ENCODE data around the gene UPF2. TPM values are rescaled to one million over a fixed set of nuclear protein-coding genes. Genes with fewer than 3 reads are reported as not detected.

Gene UPF2
- total RNA-seq, 6 experiments from 2014 or later = 18.3 to 24.1 (median 22.0) TPM

GRCh38 chr10:12036073-12036655 is 6.4 kb downstream of the UPF2 start:
- peaks cover 11% of the 10 kb centered on the region for H3K4me1 Mint-ChIP-seq (ENCODE audit: low read depth)

DNA sequence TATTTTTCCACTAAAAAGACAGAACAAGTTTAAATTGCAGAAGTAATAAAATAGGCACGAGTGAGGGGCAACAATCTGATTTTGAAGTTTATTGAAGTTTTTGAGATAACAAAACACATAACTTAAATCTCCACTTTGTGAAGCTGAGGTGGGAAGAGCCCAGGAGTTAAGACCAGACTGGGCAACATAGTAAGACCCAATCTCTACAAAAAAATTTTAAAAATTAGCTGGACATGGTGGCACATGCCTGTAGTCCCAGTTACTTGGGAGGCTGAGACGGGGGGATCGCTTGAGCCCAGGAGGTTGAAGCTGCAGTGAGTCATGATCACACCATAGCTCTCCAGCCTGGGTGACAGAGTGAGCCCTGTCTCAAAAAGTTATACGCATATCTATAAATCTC is 11.2 kb downstream of the UPF2 start:
- Mint-ChIP-seq H3K4me1 (ENCODE audit: low read depth) (peaks cover 6% of the 10 kb centered on the region; the same call in 1 of the 2 replicates), H3K27me3 (ENCODE audit: insufficient read depth) (no peaks in the 10 kb centered on the region), H3K27ac (no peak overlapping the region), H3K36me3 (ENCODE audit: low read depth) (peaks cover 33% of the 10 kb centered on the region), H3K4me3 (no peak overlapping the region), H3K9me3 (no peaks in the 10 kb centered on the region)
- TF ChIP-seq CTCF (IDR thresholded peaks at IDR 0.05) = no peak
- DNase-seq = no peak

More at GRCh38 chr10:12036073-12036655, 6.4 kb downstream of the UPF2 start:
- Mint-ChIP-seq H3K36me3 (ENCODE audit: low read depth) (peaks cover 22% of the 10 kb centered on the region), H3K27ac (no peak overlapping the region), H3K27me3 (ENCODE audit: insufficient read depth) (no peaks in the 10 kb centered on the region), H3K4me3 (no peak overlapping the region), H3K9me3 (no peaks in the 10 kb centered on the region)
- no peak for DNase-seq
- TF ChIP-seq CTCF (IDR thresholded peaks at IDR 0.05) = no peak

- peaks cover 21% of the 10 kb centered on the region for H3K36me3 Mint-ChIP-seq (ENCODE audit: low read depth)
Measured at GRCh38 chr10:12027539-12027938, 15.1 kb downstream of the UPF2 start.

GRCh38 chr10:12025591-12025990 is 17.0 kb downstream of the UPF2 start:
- TF ChIP-seq CTCF (IDR thresholded peaks at IDR 0.05) = no peak
- Mint-ChIP-seq H3K4me3 (no peak overlapping the region), H3K27me3 (ENCODE audit: insufficient read depth) (no peaks in the 10 kb centered on the region), H3K4me1 (ENCODE audit: low read depth) (peaks cover 6% of the 10 kb centered on the region; the same call in 1 of the 2 replicates), H3K27ac (no peak overlapping the region), H3K9me3 (no peaks in the 10 kb centered on the region), H3K36me3 (ENCODE audit: low read depth) (peaks cover 15% of the 10 kb centered on the region)
- no peak for DNase-seq

More at GRCh38 chr10:12027539-12027938, 15.1 kb downstream of the UPF2 start:
- no peak overlapping the region for H3K4me3 Mint-ChIP-seq
- DNase-seq = no peak
- no peak for TF ChIP-seq CTCF (IDR thresholded peaks at IDR 0.05)
- H3K9me3 Mint-ChIP-seq = no peaks in the 10 kb centered on the region
- no peak overlapping the region; the same call in 1 of the 2 replicates for H3K27ac Mint-ChIP-seq
- no peaks in the 10 kb centered on the region for H3K27me3 Mint-ChIP-seq (ENCODE audit: insufficient read depth)
- peaks cover 6% of the 10 kb centered on the region; the same call in 1 of the 2 replicates for H3K4me1 Mint-ChIP-seq (ENCODE audit: low read depth)

DNA sequence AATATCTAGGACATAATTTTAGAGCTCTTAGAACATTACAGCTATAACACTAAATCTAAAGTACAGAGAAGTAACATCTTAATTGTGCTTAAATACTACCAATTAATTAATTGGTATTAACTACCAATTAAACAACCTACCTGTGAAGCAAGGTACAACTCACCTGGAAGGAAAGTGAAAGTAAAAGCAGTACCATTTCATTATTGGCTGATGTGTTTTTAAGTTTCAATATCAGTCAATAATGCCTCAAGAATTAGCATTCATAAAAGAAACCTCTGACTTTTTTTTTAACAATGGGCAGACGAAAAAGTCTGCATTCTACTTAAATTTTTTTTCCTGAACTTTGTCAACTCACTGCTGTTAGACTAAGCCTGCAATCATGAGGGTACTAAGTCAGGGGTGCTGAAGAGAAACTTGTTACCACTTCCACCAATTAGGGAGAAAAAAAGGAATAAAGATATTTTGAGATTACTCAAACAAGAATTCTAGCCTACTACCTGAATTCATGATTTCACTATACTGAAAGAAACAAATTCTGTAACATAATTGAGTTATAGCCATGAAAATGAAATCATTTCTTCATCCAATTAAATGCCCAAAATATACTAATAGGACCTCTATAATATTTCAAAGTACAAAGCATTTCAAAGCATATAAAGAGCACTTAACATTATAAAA is 19.9 kb downstream of the UPF2 start:
- Mint-ChIP-seq H3K36me3 (ENCODE audit: low read depth) (peaks cover 9% of the 10 kb centered on the region), H3K4me3 (no peak overlapping the region), H3K27me3 (ENCODE audit: insufficient read depth) (no peaks in the 10 kb centered on the region), H3K4me1 (ENCODE audit: low read depth) (peaks cover 9% of the 10 kb centered on the region), H3K27ac (no peak overlapping the region), H3K9me3 (no peaks in the 10 kb centered on the region)
- no peak for TF ChIP-seq CTCF (IDR thresholded peaks at IDR 0.05)
- DNase-seq = no peak
